Stimulated activated CD8-positive, alpha-beta memory T cell treated with anti-CD3 and anti-CD28 coated beads, Interleukin-7, amount 100 ng/mL, for 1 hour (primary cell): Measurements from ENCODE around the gene COL13A1.

Experiments used
- DNase-seq, 2 donors: peaks; one replicate each; pipeline ENCODE4 v3.0.0-alpha.2; 2020; ENCODE audit warnings: low read depth in 2 of 2

The COL13A1 gene

GRCh38 chr10:69944761-69945160 is 143.1 kb downstream of the COL13A1 start:
- DNase-seq: no peak

DNA sequence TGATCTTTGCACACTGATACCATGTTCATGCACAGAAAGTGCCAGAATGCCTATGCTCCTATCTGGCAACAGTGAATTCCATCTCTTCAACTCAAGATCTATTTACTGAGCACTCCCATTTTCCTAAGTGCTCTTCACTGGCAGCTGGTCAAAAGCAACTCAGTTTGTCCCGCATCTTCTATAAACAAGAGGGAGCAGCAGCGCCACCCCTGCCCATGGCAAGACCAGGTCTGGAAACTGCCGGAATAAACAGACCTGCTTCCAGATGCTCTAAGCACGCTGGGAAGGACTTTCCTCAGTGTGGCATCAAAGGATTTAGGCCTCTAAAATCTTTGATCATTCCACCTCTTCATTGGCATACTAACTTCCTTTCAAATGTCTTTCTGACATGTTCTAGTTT is 146.6 kb downstream of the COL13A1 start:
- DNase-seq: no peak

- no peak for DNase-seq
Measured at GRCh38 chr10:69949770-69950169, 148.1 kb downstream of the COL13A1 start.

DNA sequence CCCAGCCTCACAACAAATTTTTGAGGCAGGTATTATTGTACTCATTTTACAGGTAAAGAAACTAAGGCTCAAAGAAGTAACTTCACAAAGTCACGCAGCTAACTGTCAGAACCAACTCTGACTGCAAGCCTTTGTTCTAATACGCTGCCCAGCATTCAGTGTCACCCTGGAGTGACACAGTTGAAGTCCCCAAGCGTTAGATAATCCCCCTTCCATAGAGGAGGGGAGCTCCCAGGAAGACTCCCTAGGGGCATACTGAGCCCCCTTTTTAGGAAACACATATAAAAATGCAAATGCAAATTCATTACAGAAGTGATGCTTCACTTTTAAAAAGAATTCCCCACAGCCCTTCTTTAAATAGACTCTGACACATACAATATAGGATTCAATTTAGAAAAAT is 150.0 kb downstream of the COL13A1 start:
- DNase-seq: no peak

- DNase-seq: no peak
Measured at GRCh38 chr10:69952069-69952800, 150.5 kb downstream of the COL13A1 start.

- no peak for DNase-seq
Measured at GRCh38 chr10:69952821-69953221, 151.1 kb downstream of the COL13A1 start.

DNA sequence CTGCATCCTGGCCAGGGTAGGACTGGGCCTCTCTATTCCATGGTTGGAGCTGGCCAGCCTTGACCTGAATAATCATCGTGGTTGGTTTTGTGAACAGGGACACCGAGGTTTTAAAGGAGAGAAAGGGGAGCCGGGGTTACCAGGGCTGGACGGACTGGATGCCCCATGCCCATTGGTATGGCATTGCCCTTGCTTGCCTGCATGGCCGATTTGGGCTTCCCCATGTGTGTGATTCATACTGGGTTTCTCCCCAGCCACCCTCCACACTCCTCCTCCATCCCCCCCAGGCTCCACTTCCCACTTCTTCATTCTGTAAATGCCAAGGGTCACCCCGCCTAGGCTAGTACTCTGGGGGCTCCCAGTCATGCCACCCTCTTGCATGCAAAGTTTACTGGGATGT is 152.1 kb downstream of the COL13A1 start:
- no peak for DNase-seq

DNA sequence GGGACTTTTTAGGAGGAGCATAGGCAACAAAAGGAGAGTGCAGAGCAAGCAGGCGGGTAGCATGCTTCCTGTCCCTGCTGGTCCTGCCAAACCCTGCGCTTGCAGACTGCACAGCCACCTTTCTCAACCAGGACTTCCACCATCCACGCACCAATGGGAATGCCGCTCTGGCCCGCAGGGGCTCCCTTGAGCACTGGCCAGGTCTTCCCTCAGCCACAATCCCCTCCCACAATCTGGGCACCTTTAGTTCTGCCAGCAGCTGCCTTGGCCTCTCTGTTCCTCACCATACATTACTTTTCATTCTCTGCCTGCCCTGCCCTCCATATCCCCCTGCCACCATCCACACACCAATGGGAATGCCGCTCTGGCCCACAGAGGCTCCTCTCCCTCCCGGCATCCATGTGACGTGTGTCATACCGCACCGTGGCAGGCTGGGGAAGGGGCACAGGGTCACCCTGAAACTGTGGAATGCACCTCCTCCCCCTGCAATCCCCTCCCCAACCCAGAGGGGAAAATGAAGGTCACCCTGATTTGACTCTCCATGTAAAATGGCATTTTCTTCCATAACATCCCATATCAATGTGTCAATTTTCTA is 153.6 kb downstream of the COL13A1 start:
- DNase-seq: no peak

DNA sequence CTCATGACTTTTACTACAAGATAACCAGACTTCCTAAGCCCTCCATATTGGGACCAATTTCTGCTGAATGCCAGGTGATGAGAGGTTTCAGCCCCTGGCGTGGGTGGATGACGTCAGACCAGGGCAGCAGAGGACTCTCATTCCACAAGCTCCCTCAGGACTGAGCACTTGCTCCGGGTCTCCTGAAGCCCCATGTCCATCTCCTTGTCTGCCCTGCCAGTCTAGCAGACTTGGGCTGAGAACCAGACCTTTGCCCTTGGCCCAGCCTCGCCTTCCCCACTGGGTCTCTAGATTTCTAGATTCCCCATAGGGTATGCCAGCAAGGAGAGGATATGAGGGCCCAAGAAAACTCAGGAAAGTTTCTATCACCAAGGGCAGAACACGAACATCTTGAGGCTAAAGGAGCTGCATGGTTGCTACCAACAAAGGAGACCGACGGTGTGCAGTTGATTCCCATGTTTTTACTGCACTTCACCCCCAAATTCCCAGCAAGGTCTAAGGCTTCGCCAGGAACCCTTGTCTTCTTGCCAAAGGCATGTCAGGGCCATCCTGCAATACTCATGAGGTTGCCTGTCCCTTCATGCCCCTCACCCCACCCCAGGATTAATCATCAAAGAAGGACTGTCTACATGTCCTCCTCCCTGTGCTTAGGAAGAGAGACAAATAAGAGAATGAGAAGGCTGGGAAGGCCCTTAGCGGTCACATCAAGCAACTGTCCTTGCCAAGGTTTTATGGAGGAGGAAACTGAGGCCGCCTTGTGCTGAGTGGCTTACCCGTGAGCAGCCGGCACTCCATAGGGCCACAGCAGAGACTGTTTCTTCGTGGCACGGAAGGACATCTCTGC is 154.4 kb downstream of the COL13A1 start:
- DNase-seq: no peak

GRCh38 chr10:69956741-69957230 is 155.1 kb downstream of the COL13A1 start:
- no peak for DNase-seq

DNA sequence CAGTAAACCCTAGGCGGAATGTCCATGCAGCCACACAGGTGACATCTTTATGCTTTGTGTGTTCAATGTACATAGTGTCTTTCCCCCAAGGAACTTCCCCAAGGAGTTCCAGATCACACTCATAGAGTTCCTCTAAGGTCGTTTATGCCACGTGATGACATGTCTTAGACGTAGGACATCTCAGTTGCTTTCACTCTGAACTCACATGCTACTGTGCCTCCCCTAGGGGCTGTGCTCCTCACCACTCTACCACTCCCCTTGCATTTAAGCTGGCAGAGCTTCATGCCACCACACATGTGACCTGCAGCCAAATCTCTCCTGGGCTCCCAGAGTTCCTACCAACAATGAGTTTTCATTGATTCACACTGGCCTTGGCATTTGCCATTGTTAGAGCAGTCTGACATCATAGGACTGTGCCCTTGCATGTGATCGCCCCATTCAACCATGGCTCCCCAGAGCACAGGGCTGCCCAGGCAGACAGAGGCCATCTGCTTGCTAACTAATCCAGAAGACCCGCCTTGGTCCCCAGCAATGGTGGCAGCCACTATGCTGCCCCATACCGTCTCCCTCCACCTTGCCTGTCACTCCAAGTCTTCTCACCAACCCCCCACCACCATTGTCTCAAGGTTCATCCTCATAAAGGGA is 155.7 kb downstream of the COL13A1 start:
- DNase-seq: no peak

DNA sequence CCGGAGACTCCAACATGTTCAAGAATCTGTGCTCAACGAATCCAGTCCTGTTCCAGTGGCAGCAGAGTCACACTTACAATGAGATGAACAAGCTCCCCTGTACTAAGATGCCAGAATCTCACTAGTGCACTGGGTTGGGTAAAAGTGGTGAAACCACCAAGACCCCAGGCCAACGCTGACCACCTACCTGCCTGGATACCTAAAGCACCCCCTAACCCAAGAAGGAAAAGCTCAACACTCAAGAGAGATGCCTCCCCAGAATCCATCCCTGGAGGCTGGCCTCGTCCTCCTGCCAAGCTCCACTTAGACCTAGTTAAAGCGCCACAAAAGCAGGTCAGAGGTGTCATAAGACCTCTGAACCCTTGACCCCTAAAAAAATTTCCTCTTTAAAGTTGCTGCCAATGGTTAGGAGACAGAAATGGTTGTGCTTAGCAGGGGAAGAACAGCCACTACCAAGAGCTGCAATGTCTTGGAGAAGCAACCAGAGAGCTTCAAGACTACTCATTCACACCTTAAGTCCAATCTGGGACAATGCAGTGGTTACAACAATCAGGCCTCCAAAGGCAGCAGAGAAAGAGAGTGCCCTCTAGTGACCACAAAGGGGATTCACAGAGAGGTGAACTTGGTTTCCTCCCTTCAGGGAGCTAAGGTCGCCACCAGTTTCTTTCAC is 156.3 kb downstream of the COL13A1 start:
- DNase-seq: no peak

GRCh38 chr10:69958556-69958902 is 156.8 kb downstream of the COL13A1 start:
- DNase-seq: no peak

GRCh38 chr10:69959911-69960310 is 158.2 kb downstream of the COL13A1 start:
- no peak for DNase-seq

DNA sequence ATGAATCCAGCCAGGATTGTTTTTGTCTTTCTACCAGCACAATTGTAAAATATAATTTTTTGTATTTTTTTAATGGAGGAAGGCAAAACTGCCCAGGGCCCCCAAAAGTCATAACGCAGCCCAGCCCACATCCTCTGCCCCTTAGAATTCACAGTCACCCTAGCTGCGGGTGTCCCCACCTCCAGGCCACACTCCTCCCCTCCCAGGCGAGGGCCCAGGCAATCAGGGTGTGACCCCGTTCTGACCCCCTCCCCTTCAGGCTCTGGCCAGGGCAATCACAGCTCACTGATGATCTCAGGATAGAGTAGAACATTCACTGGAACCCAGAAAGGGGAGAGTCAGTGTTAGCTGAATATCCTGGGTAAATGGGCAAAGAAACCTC is 158.9 kb downstream of the COL13A1 start:
- DNase-seq: no peak

DNA sequence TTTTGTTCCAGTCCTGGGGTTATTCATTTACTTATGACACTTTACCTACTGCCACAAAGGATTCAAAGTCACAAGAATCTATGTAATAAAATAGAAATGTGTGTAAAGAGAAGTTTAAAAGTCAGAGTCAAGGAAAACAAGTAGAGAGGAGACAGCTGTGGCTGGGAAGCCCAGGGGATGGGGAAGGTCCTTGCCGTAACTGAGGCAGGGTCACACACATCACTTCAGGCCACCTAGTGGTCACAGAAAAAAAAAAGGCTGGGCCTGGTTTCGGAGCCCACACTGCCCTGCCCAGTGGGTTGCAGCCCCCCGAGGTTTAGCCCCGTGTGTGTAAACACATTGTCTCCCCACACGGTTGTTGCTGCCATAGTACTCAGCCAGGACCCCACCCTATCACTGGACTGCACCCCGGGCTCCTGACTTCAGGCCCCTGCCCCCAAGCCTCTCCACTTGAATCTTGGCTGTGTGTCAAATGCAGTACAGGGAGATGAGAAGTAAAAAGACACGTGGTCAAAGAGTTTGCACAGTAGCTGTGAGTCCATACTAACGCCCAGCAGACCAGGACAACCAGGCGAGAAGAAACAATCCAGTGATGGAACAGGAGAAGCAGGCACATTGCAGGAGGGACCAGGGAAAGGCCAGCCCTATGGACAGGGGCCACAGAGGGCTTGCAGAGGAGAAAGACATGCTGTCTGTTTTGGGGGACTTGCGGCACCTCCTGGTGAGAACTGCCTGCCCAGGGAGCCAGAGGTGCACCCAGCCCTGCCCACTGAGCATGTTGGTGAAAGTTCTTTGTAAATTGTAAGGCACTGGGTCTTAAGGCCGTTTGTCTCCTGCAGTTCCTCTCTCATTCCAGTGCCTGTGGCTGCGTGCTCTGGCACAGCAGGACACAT is 159.5 kb downstream of the COL13A1 start:
- no peak for DNase-seq

DNA sequence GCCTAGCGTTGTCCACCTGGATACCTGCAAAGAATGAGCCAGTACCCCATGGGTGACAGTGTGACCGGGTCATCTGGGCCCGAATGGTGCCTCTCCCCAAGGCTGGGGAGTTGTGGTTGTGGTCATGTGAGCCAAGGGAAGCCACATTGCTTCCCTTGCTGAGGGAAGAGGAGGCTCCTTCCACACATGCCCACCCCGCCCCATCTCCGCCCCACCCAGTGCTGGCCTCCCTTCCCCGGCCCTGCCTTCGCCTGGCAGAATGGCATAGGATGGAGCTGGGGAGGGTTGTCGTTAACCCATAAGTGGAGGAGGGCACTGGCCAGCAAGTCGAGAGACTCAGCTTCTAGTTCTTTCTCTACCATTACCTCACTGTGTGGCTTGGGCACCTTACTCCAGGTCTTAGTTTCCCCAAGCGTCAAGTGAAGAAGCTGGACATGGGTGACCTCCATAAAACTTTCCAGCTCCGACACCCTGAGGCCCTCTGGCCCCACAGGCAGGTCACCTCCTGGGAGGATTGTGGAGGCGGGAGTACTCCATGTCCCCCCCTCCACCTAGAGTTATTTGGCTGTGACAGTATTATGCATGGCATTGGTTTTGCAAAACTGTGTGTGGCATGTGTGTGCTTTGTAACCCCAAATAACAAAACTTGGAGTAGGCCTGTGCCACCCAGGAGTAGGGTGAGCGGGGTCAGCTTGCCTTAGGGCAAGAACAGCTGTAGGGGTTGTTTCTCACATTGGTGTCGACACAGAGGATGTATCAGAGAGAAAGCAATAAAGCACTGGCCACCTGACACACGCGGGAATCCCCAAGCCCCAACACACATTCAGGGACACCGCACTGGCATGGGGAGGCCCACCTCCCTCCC is 160.4 kb downstream of the COL13A1 start:
- no peak for DNase-seq

- no peak for DNase-seq
Measured at GRCh38 chr10:69962746-69963135, 161.0 kb downstream of the COL13A1 start.

- DNase-seq: no peak
Measured at GRCh38 chr10:69963178-69963834, 161.6 kb downstream of the COL13A1 start.
